ENCODE results near the gene STS.
A peak's percentile ranks its signal among the peaks of the same experiment; 100 is the strongest.

The STS gene

GRCh38 chrX:7146020-7146702, 1.4 kb upstream of the STS start:
- H3K4me3 ChIP-seq (replicated peaks; ENCODE audit: low read depth, low read length): no peak overlapping the region
- no peak for DNase-seq (ENCODE audit: low read depth)
- TF ChIP-seq, protein P1, sequence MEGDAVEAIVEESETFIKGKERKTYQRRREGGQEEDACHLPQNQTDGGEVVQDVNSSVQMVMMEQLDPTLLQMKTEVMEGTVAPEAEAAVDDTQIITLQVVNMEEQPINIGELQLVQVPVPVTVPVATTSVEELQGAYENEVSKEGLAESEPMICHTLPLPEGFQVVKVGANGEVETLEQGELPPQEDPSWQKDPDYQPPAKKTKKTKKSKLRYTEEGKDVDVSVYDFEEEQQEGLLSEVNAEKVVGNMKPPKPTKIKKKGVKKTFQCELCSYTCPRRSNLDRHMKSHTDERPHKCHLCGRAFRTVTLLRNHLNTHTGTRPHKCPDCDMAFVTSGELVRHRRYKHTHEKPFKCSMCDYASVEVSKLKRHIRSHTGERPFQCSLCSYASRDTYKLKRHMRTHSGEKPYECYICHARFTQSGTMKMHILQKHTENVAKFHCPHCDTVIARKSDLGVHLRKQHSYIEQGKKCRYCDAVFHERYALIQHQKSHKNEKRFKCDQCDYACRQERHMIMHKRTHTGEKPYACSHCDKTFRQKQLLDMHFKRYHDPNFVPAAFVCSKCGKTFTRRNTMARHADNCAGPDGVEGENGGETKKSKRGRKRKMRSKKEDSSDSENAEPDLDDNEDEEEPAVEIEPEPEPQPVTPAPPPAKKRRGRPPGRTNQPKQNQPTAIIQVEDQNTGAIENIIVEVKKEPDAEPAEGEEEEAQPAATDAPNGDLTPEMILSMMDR (IDR thresholded peaks at IDR 0.05; ENCODE audit: low read length, missing control alignments): no peak

DNA sequence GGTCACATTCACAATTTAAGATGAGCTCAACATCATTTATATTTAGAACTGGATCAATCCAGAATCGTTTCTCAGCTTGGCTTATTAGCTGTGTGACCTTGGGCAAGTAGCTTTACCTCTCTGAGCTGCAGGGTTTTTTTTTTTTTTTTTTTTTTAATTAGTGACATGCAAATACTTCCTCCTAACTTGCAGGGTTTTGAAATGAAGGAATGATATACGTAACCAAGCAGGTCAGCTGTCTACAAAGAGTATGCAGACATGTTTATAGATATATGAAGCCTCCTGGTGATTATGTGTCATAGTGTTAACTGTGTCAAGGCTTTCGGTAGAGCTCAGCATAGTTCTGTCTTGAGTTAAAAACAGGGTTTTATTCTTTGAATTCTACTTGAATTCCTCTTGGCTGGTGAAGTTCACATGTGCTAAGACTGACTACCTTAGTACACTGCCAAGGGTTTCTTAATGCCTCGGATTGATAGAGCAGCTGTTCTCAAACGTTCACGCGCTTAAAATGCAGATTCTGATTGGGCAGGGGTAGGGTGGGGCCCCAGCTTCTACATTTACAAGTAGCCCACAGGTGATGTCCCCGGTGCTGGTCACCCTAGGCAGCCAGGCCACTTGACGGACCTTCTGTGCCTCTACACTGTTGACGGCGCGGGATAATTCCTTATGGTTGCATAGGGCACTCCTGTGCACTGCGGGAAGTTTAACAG, 654 bp upstream of the STS start:
- peak overlapping the region; percentile 87 for H3K4me3 ChIP-seq (replicated peaks; ENCODE audit: low read depth, low read length)
- TF ChIP-seq, protein P1 (IDR thresholded peaks at IDR 0.05; ENCODE audit: low read length, missing control alignments): no peak
- DNase-seq (ENCODE audit: low read depth): no peak

DNA sequence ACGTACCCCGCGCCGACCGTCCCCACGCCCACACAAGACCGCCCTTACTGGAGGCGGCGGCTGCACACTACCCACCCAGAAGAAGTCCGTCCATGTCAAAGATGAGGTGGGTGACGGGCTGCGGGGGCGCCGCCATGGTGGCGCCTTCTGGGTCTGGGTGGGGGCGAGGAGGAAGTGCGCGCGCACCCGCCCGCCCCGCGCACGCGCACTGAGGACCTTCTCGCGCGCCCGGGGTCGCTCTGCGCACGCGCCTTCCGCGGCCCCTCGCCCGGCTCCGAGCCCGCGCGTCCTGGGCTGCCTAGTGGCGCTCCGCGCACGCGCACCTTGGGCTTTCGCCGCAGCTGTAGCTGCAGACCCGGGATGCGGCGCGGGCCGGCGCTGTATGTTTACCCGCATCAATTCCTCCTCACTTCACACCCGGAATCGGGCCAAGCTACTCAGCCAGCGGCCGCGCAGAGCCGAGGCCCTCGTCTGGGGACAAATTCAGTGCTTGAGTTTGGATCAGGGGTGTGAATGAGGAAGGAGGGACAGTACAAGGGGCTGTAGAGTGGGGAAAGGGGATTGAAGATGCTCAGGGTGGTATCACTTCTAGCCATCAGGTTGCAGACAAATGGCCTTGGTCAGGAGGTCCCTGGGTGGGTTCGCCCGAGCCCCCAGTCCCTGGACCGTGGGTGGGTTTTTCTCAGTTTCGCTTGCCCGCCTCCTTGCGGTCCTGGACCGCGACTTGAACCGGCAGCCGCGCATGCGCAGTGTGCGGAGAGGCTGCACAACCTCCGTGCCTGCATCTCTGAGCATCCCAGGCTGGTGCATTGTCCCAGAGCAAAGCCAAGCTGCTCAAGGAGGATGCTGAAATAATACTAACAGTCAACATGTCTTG, 704 bp downstream of the STS start, which contains the start of gene PUDP:
TSS of gene PUDP (minus strand) at position 176 of the 877 bp plus-strand sequence. CDS start at position 136, 40 bp downstream.
- TF ChIP-seq, protein P1 (IDR thresholded peaks at IDR 0.05; ENCODE audit: low read length, missing control alignments): no peak
- peak within 1 kb of the TSS; percentile 87 for H3K4me3 ChIP-seq (replicated peaks; ENCODE audit: low read depth, low read length)
- peak; percentile 81 for DNase-seq (ENCODE audit: low read depth)

GRCh38 chrX:7149411-7149810, 1.9 kb downstream of the STS start:
- H3K4me3 ChIP-seq (replicated peaks; ENCODE audit: low read depth, low read length): no peak overlapping the region
- TF ChIP-seq, protein P1 (IDR thresholded peaks at IDR 0.05; ENCODE audit: low read length, missing control alignments): no peak
- no peak for DNase-seq (ENCODE audit: low read depth)

GRCh38 chrX:7153231-7153630, 5.7 kb downstream of the STS start:
- no peak overlapping the region for H3K4me3 ChIP-seq (replicated peaks; ENCODE audit: low read depth, low read length)

GRCh38 chrX:7154041-7154597, 6.6 kb downstream of the STS start:
- TF ChIP-seq, protein P1 (IDR thresholded peaks at IDR 0.05; ENCODE audit: low read length, missing control alignments): no peak
- no peak for DNase-seq (ENCODE audit: low read depth)
- H3K4me3 ChIP-seq (replicated peaks; ENCODE audit: low read depth, low read length): no peak overlapping the region

More at GRCh38 chrX:7153231-7153630, 5.7 kb downstream of the STS start:
- no peak for DNase-seq (ENCODE audit: low read depth)
- TF ChIP-seq, protein P1 (IDR thresholded peaks at IDR 0.05; ENCODE audit: low read length, missing control alignments): no peak
